Left ventricle myocardium superior (tissue), 1 donor: ENCODE data around the gene PCDHA1. TPM values are rescaled to one million over a fixed set of nuclear protein-coding genes. Genes with fewer than 3 reads are reported as not detected.
"Not testable (repeated sequence)": the region's sequence is repeated elsewhere in the genome, so short reads cannot be mapped to it uniquely, and the experiment has no call there.

Experiments used
- ATAC-seq: fragments of 200-7000 bp; cut with Tn5 transposase; one replicate; pipeline ENCODE4 v1.9.1; 2020; ENCODE audit warnings: mild to moderate bottlenecking, moderate library complexity
- DNase-seq: peaks from one replicate; pipeline ENCODE4 v3.0.0-alpha.2; 2020
- intact Hi-C: fragments of 100-400 bp; cut with micrococcal nuclease; formaldehyde crosslinking; loops from one replicate; pipeline ENCODE4 v1.11.0; 2022
- total RNA-seq: library from RNA; stranded (reverse); fragmentation: NEBNext Ultra II Directional; extraction: Animal tissue kit (Norgen Biotek cat#: 25700); gene quantifications from one replicate; pipeline ENCODE4 v1.2.1, GENCODE V29; 2021
- donor health status: DM: no; HTN: yes; CAD: no; lungs with severe emphysema.

Gene PCDHA1
- total RNA-seq, 1 donor from 2014 or later = not detected

DNA sequence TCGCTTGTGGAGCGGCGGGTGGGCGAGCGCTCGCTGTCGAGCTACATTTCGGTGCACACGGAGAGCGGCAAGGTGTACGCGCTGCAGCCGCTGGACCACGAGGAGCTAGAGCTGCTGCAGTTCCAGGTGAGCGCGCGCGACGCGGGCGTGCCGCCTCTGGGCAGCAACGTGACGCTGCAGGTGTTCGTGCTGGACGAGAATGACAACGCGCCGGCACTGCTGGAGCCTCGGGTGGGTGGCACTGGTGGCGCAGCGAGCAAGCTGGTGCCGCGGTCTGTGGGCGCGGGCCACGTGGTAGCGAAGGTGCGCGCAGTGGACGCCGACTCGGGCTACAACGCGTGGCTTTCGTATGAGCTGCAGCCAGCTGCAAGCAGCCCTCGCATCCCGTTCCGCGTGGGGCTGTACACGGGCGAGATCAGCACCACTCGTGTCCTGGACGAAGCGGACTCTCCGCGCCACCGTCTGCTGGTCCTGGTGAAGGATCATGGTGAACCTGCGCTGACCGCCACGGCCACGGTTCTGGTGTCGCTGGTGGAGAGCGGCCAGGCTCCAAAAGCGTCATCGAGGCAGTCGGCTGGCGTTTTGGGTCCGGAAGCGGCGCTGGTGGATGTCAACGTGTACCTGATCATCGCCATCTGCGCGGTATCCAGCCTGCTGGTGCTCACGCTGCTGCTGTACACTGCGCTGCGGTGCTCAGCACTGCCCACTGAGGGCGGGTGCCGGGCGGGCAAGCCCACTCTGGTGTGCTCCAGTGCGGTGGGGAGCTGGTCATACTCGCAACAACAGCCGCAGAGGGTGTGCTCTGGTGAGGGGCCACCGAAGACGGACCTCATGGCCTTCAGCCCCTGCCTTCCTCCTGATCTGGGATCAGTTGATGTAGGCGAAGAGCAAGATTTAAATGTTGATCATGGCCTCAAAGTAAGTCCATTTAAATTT lies 57.1 kb downstream of the PCDHA1 start:
- intact Hi-C loops = no loop called here
- no peak for ATAC-seq

DNA sequence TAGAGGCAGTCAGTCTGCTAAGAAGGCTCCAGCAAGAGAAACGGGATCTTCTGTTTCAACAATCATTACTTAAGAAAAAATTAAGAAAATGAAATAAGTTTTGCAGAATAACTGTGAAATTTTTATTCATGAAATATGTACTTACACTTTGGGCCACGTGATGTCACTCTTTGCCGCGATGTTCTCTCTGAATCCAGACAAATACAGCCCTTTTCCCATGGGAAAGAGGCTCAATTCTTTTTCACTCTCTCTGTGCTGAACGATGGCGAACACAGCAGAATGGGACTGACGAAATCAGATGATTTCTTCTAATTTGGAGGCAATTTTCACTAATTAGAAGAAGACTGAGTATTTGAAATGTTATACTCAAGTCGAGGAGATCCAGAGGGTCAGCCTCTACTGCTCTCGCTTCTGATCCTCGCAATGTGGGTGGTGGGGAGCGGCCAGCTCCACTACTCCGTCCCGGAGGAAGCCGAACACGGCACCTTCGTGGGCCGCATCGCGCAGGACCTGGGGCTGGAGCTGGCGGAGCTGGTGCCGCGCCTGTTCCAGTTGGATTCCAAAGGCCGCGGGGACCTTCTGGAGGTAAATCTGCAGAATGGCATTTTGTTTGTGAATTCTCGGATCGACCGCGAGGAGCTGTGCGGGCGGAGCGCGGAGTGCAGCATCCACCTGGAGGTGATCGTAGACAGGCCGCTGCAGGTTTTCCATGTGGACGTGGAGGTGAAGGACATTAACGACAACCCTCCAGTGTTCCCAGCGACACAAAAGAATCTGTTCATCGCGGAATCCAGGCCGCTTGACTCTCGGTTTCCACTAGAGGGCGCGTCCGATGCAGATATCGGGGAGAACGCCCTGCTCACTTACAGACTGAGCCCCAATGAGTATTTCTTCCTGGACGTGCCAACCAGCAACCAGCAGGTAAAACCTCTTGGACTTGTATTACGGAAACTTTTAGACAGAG lies 62.5 kb downstream of the PCDHA1 start, which contains the start of gene PCDHA9:
Gene PCDHA9 (plus strand): TSS at position 244 of the 964 bp plus-strand sequence. CDS start 114 bp downstream, at position 358.
- intact Hi-C loops, ATAC-seq, DNase-seq: not testable (repeated sequence)

More for the DNA sequence above, 57.1 kb downstream of the PCDHA1 start:
- no peak for DNase-seq

DNA sequence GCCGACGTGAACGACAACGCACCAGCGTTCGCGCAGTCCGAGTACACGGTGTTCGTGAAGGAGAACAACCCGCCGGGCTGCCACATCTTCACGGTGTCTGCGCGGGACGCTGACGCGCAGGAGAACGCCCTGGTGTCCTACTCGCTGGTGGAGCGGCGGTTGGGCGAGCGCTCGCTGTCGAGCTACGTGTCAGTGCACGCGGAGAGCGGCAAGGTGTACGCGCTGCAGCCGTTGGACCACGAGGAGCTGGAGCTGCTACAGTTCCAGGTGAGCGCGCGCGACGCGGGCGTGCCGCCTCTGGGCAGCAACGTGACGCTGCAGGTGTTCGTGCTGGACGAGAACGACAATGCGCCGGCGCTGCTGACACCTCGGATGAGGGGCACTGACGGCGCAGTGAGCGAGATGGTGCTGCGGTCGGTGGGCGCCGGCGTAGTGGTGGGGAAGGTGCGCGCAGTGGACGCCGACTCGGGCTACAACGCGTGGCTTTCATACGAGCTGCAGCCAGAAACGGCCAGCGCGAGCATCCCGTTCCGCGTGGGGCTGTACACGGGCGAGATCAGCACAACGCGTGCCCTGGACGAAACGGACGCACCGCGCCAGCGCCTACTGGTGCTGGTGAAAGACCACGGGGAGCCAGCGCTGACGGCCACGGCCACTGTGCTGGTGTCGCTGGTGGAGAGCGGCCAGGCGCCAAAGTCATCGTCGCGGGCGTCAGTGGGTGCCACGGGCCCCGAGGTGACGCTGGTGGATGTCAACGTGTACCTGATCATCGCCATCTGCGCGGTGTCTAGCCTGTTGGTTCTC lies 64.1 kb downstream of the PCDHA1 start:
- DNase-seq, intact Hi-C loops, ATAC-seq: not testable (repeated sequence)

DNA sequence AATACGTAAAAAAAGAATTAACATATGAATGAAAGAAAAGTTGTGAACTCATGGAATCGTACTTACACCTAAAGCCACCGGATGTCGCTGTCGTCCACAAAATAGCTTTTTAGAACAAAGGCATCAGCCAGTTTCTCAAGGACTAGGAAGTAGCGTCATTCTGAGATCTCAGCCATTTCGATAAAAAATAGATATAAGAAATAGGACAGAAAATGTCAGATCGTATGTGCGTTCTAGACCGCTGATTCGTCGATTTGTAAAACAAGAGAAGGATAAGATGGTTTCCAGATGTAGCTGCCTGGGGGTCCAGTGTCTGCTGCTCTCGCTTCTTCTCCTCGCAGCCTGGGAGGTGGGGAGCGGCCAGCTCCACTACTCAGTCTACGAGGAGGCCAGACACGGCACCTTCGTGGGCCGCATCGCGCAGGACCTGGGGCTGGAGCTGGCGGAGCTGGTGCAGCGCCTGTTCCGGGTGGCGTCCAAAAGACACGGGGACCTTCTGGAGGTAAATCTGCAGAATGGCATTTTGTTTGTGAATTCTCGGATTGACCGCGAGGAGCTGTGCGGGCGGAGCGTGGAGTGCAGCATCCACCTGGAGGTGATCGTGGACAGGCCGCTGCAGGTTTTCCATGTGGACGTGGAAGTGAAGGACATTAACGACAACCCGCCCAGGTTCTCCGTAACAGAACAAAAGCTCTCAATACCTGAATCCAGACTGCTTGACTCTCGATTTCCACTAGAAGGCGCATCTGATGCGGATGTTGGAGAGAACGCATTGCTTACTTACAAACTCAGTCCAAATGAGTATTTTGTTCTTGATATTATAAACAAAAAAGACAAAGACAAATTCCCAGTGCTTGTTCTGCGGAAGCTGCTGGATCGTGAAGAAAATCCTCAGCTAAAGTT lies 70.1 kb downstream of the PCDHA1 start, which contains the start of gene PCDHA10:
Gene PCDHA10 (plus strand): TSS at position 126 of the 903 bp plus-strand sequence. CDS start 152 bp downstream, at position 278.
- ATAC-seq (no peak), DNase-seq (no peak)
- intact Hi-C loops = no loop called here

DNA sequence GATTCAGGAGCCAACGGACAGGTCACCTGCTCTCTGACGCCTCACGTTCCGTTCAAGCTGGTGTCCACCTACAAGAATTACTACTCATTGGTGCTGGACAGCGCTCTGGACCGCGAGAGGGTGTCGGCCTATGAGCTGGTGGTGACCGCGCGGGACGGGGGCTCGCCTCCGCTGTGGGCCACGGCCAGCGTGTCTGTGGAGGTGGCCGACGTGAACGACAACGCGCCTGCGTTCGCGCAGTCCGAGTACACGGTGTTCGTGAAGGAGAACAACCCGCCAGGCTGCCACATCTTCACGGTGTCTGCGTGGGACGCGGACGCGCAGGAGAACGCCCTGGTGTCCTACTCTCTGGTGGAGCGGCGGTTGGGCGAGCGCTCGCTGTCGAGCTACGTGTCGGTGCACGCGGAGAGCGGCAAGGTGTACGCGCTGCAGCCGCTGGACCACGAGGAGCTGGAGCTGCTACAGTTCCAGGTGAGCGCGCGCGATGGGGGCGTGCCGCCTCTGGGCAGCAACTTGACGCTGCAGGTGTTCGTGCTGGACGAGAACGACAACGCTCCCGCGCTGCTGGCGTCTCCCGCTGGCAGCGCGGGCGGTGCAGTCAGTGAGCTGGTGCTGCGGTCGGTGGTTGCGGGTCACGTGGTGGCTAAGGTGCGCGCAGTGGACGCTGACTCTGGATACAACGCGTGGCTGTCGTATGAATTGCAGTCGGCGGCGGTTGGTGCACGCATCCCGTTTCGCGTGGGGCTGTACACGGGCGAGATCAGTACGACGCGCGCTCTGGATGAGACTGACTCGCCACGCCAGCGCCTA lies 71.4 kb downstream of the PCDHA1 start:
- intact Hi-C loops = no loop called here
- DNase-seq (no peak), ATAC-seq (no peak)

DNA sequence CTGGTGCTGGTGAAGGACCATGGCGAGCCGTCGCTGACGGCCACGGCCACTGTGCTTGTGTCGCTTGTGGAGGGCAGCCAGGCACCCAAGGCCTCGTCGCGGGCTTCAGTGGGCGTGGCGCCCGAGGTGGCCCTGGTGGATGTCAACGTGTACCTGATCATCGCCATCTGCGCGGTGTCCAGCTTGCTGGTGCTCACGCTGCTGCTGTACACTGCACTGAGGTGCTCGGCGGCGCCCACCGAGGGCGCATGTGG lies 72.0 kb downstream of the PCDHA1 start:
- ATAC-seq = no peak
- no peak for DNase-seq
- intact Hi-C loops = no loop called here

DNA sequence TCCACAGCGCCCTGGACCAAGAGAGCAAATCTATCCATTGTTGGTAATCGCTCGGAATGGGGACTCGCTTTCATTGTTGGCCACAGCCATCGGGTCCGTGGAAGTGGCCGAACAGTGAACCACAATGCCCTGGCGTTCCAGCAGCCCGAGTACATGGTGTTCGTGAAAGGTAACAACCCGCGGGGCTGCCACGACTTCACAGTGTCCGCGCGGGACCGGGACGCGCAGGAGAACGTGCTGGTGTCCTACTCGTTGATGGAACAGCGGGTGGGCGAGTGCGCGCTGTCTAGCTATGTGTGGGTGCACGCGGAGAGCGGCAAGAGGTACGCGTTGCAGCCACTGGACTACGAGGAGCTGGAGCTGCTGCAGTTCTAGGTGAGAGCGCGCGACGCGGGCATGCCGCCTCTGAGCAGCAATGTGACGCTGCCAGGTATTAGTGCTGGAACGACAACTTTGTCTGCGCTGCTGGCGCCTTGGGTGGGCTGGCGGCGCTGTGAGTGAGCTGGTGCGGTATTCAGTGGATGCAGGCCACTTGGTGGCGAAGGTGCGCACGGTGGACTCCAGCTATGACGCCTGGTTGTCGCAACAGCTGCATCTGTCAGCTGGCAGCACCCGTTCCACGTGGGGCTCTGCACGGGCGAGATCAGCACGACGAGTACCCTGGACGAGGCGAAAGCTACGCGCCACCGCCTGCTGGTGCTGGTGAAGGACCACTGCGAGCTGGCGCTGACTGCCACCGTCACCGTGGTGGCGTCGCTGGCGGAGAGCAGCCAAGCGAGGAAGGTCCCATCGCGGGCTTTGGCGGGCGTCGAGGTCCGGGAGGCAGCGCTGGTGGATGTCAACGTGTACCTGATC lies 76.7 kb downstream of the PCDHA1 start:
- intact Hi-C loops = no loop called here
- DNase-seq = no peak
- ATAC-seq = no peak

DNA sequence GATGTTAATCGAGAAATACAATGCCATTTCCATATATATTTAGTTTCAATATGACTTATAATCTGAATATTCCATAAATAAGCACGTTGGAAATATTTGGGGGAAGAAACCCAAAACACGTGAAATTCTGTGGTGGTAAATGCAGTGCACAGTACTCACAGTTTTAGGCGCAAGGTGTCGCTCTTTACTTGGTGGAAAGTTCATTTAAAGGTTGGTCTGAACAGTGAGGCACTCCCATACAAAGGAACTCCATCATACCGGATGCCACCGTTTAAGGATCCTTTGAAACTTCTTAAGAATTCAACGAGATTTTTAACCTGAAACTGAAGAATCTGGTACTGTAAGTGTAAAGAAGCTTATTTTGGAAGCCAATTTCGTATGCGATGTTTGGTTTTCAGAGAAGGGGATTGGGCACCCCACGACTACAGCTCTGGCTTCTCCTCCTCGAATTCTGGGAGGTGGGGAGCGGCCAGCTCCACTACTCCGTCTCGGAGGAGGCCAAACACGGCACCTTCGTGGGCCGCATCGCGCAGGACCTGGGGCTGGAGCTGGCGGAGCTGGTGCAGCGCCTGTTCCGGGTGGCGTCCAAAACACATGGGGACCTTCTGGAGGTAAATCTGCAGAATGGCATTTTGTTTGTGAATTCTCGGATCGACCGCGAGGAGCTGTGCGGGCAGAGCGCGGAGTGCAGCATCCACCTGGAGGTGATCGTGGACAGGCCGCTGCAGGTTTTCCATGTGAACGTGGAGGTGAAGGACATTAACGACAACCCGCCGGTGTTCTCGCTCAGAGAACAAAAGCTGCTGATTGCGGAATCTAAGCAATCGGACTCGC lies 83.0 kb downstream of the PCDHA1 start, which contains the start of gene PCDHA11:
Gene PCDHA11 (plus strand): TSS at position 237 of the 834 bp plus-strand sequence. CDS start 147 bp downstream, at position 384.
- intact Hi-C loops = no loop called here
- DNase-seq (no peak), ATAC-seq (no peak)

DNA sequence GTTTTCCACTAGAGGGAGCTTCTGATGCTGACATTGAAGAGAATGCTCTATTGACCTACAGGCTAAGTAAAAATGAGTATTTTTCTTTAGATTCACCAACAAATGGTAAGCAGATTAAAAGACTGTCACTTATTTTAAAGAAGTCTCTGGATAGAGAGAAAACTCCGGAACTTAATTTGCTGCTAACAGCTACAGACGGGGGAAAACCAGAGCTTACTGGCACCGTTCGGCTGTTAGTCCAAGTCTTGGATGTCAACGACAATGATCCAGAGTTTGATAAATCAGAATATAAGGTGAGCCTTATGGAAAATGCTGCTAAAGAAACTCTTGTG lies 83.6 kb downstream of the PCDHA1 start:
- no peak for ATAC-seq
- intact Hi-C loops = no loop called here
- DNase-seq = no peak

DNA sequence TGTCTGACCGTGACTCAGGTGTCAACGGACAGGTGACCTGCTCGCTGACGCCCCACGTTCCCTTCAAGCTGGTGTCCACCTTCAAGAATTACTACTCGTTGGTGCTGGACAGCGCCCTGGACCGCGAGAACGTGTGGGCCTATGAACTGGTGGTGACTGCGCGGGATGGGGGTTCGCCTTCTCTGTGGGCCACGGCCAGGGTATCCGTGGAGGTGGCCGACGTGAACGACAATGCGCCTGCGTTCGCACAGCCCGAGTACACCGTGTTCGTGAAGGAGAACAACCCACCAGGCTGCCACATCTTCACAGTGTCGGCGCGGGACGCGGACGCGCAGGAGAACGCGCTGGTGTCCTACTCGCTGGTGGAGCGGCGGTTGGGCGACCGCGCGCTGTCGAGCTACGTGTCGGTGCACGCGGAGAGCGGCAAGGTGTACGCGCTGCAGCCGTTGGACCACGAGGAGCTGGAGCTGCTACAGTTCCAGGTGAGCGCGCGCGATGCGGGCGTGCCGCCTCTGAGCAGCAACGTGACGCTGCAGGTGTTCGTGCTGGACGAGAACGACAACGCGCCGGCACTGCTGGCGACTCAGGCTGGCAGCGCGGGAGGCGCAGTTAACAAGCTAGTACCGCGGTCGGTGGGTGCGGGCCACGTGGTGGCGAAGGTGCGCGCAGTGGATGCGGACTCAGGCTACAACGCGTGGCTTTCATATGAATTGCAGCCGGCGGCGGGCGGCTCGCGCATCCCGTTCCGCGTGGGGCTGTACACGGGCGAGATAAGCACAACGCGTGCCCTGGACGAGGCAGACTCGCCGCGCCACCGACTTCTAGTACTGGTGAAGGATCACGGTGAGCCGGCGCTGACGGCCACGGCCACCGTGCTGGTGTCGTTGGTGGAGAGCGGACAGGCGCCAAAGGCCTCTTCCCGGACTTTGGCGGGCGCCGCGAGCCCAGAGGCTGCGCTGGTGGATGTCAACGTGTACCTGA lies 84.6 kb downstream of the PCDHA1 start:
- intact Hi-C loops = no loop called here
- ATAC-seq (no peak), DNase-seq (no peak)

DNA sequence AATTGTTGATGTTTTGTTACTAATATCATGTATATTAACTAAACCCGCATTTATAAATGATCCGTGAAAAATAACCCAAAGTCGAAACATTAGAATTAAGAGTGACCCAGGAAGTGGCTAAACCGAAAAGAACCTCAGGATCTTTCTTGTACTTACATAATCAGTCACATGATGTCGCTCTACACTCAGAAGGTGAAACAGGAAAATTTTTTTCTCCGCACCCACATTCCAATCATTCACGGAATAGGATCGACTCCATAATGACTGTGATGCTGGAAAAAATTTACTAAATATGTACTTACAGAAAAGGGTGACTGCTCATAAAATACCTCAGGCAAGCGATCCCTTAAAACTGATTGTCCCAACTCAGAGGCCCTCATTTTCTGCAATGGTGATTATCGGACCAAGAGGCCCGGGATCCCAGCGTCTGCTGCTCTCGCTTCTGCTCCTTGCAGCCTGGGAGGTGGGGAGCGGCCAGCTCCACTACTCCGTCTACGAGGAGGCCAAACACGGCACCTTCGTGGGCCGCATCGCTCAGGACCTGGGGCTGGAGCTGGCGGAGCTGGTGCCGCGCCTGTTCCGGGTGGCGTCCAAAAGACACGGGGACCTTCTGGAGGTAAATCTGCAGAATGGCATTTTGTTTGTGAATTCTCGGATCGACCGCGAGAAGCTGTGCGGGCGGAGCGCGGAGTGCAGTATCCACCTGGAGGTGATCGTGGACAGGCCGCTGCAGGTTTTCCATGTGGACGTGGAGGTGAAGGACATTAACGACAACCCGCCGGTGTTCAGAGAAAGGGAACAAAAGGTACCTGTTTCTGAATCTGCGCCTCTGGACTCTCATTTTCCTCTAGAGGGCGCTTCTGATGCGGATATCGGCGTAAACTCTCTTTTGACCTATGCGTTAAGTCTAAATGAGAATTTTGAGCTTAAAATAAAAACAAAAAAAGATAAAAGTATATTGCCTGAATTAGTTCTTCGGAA lies 89.4 kb downstream of the PCDHA1 start, which contains the start of gene PCDHA12:
Gene PCDHA12 (plus strand): TSS at position 224 of the 981 bp plus-strand sequence. CDS start 165 bp downstream, at position 389.
- DNase-seq (no peak), ATAC-seq (no peak)
- intact Hi-C loops = no loop called here

DNA sequence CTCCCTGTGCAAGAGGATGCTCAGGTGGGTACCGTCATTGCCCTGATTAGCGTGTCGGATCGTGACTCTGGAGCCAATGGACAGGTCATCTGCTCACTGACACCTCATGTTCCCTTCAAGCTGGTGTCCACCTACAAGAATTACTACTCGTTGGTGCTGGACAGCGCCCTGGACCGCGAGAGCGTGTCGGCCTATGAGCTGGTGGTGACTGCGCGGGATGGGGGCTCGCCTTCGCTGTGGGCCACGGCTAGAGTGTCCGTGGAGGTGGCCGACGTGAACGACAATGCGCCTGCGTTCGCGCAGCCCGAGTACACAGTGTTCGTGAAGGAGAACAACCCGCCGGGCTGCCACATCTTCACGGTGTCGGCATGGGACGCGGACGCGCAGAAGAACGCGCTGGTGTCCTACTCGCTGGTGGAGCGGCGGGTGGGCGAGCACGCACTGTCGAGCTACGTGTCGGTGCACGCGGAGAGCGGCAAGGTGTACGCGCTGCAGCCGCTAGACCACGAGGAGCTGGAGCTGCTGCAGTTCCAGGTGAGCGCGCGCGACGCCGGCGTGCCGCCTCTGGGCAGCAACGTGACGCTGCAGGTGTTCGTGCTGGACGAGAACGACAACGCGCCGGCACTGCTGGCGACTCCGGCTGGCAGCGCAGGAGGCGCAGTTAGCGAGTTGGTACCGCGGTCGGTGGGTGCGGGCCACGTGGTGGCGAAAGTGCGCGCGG lies 90.8 kb downstream of the PCDHA1 start:
- DNase-seq, intact Hi-C loops, ATAC-seq: not testable (repeated sequence)

DNA sequence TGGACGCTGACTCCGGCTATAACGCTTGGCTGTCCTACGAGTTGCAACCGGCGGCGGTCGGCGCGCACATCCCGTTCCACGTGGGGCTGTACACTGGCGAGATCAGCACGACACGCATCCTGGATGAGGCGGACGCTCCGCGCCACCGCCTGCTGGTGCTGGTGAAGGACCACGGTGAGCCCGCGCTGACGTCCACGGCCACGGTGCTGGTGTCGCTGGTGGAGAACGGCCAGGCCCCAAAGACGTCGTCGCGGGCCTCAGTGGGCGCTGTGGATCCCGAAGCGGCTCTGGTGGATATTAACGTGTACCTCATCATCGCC lies 91.3 kb downstream of the PCDHA1 start:
- intact Hi-C loops = no loop called here
- no peak for DNase-seq

More for the DNA sequence above, 91.3 kb downstream of the PCDHA1 start:
- ATAC-seq = no peak
